SK-N-SH (cell line): ENCODE measurements around the gene USP40.

Experiments
- EP300 ChIP-seq, 2 experiments: IDR thresholded peaks; 2 replicates each; pipeline versions ENCODE4 v1.4.0 to v1.6.1; 2012; ENCODE audit warnings: borderline replicate concordance in 1 of 2, low read depth in 1 of 2, low read length in 1 of 2
- EZH2phosphoT487 ChIP-seq: fragments of 200-600 bp; sonication (generic); IDR thresholded peaks from 2 replicates; pipeline ENCODE4 v1.6.1; 2017; ENCODE audit warnings: low read depth, mixed run types, mild to moderate bottlenecking, antibody characterized with exemption, moderate library complexity, borderline replicate concordance
- POLR2AphosphoS5 ChIP-seq: IDR thresholded peaks from 2 replicates; pipeline ENCODE4 v1.6.1; 2012; ENCODE audit warnings: low read depth, low read length
- RXRA ChIP-seq: IDR thresholded peaks from 2 replicates; pipeline ENCODE4 v1.4.0; 2012; ENCODE audit warnings: low read depth, mild to moderate bottlenecking, borderline replicate concordance
- SIN3A ChIP-seq: IDR thresholded peaks from 2 replicates; pipeline ENCODE4 v1.6.1; 2012; ENCODE audit warnings: low read depth, mild to moderate bottlenecking, low read length, moderate library complexity, borderline replicate concordance
- SMC3 ChIP-seq: IDR thresholded peaks from 2 replicates; pipeline ENCODE4 v1.6.1; 2012; ENCODE audit warnings: low read depth, low read length, improper control_type of control experiment
- TAF1 ChIP-seq: IDR thresholded peaks from 2 replicates; pipeline ENCODE4 v1.6.1; 2012; ENCODE audit warnings: low read depth, mild to moderate bottlenecking, low read length, moderate library complexity, borderline replicate concordance
- TF ChIP-seq, protein P1 (sequence below): fragments of 200-600 bp; sonication (generic); IDR thresholded peaks from 2 replicates; pipeline ENCODE4 v1.6.1; 2017; ENCODE audit warnings: antibody characterized with exemption, mild to moderate bottlenecking, moderate library complexity
- TF ChIP-seq, protein P2 (sequence below): IDR thresholded peaks from 2 replicates; pipeline ENCODE4 v1.4.0; 2012; ENCODE audit warnings: low read depth
- TF ChIP-seq, protein P3 (sequence below): fragments of 150-350 bp; IDR thresholded peaks from 2 replicates; pipeline ENCODE4 v1.6.1; 2017; ENCODE audit warnings: antibody characterized with exemption, low read length, low read depth, borderline replicate concordance

DNA sequence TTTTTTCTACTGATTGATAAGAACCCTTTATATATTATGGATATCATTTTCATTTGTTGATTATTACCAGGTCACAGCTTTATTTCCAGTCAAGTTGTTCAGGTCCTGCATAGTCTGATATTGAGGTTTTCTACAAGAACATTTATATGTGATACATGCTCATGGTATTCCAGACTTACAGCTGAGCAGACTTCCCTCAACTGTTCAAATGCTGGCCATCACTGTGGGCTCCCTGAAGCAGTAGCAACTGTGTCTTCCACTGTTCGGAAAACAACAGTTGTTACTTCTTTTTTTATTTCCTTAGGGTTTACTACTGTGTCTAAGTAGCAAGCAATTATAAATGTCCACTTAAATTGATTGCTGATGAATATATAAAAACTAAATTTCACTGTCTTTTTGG is 132.8 kb downstream of the USP40 start:
- TF ChIP-seq, protein P1, sequence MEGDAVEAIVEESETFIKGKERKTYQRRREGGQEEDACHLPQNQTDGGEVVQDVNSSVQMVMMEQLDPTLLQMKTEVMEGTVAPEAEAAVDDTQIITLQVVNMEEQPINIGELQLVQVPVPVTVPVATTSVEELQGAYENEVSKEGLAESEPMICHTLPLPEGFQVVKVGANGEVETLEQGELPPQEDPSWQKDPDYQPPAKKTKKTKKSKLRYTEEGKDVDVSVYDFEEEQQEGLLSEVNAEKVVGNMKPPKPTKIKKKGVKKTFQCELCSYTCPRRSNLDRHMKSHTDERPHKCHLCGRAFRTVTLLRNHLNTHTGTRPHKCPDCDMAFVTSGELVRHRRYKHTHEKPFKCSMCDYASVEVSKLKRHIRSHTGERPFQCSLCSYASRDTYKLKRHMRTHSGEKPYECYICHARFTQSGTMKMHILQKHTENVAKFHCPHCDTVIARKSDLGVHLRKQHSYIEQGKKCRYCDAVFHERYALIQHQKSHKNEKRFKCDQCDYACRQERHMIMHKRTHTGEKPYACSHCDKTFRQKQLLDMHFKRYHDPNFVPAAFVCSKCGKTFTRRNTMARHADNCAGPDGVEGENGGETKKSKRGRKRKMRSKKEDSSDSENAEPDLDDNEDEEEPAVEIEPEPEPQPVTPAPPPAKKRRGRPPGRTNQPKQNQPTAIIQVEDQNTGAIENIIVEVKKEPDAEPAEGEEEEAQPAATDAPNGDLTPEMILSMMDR = no peak
- TF ChIP-seq, protein P2, sequence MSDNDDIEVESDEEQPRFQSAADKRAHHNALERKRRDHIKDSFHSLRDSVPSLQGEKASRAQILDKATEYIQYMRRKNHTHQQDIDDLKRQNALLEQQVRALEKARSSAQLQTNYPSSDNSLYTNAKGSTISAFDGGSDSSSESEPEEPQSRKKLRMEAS = no peak
- TF ChIP-seq POLR2AphosphoS5 = no peak
- TF ChIP-seq, protein P3, sequence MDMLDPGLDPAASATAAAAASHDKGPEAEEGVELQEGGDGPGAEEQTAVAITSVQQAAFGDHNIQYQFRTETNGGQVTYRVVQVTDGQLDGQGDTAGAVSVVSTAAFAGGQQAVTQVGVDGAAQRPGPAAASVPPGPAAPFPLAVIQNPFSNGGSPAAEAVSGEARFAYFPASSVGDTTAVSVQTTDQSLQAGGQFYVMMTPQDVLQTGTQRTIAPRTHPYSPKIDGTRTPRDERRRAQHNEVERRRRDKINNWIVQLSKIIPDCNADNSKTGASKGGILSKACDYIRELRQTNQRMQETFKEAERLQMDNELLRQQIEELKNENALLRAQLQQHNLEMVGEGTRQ = no peak
- TF ChIP-seq SMC3 = no peak
- TF ChIP-seq TAF1 = no peak
- TF ChIP-seq EP300 (IDR thresholded peaks at IDR 0.05; ENCODE audit: borderline replicate concordance in 1 of 2, low read depth in 1 of 2, low read length in 1 of 2) = no peak
- no peak for TF ChIP-seq EZH2phosphoT487
- TF ChIP-seq SIN3A = no peak
- TF ChIP-seq RXRA = no peak
